ENCODE results near the gene LRRC74A.

Gene LRRC74A

GRCh38 chr14:76826122-76826521, at the start of gene LRRC74A:
LRRC74A (plus strand) TSS chr14:76826408; CDS start chr14:76826698, 290 bp downstream.
- DNase-seq: peak; percentile 64 to 77 (median 66)

- DNase-seq: peak; percentile 44 to 52 (median 51)
Observed at GRCh38 chr14:76776428-76777251, 49.6 kb upstream of the LRRC74A start.

- no peak for DNase-seq
Observed at GRCh38 chr14:76777721-76778120, 48.5 kb upstream of the LRRC74A start.

- DNase-seq: no peak
Observed at GRCh38 chr14:76778546-76779215, 47.5 kb upstream of the LRRC74A start.

GRCh38 chr14:76779221-76780057, 46.8 kb upstream of the LRRC74A start:
- no peak for DNase-seq

GRCh38 chr14:76780058-76780345, 46.2 kb upstream of the LRRC74A start:
- no peak for DNase-seq

GRCh38 chr14:76780360-76780759, 45.8 kb upstream of the LRRC74A start:
- DNase-seq: no peak

GRCh38 chr14:76780875-76781647, 45.1 kb upstream of the LRRC74A start:
- no peak for DNase-seq

GRCh38 chr14:76781648-76782051, 44.6 kb upstream of the LRRC74A start:
- no peak for DNase-seq

- no peak for DNase-seq
Observed at GRCh38 chr14:76782115-76782884, 43.9 kb upstream of the LRRC74A start.

- peak in 2 of 3 donors; percentile 17 to 58 for DNase-seq
Observed at GRCh38 chr14:76782885-76783566, 43.2 kb upstream of the LRRC74A start.

GRCh38 chr14:76784266-76784874, 41.8 kb upstream of the LRRC74A start:
- no peak for DNase-seq

- peak; percentile 89 to 92 (median 91) for DNase-seq
Observed at GRCh38 chr14:76784881-76785280, 41.3 kb upstream of the LRRC74A start.

GRCh38 chr14:76786601-76787000, 39.6 kb upstream of the LRRC74A start:
- no peak for DNase-seq

- DNase-seq: no peak
Observed at GRCh38 chr14:76792422-76792821, 33.8 kb upstream of the LRRC74A start.

GRCh38 chr14:76793324-76793723, 32.9 kb upstream of the LRRC74A start:
- DNase-seq: no peak

- DNase-seq: peak in 1 of 3 donors; percentile 31
Observed at GRCh38 chr14:76793956-76794355, 32.3 kb upstream of the LRRC74A start.

- no peak for DNase-seq
Observed at GRCh38 chr14:76806446-76806845, 19.8 kb upstream of the LRRC74A start.

- DNase-seq: peak; percentile 35 to 51 (median 48)
Observed at GRCh38 chr14:76808011-76808410, 18.2 kb upstream of the LRRC74A start.

- DNase-seq: no peak
Observed at GRCh38 chr14:76808990-76809389, 17.2 kb upstream of the LRRC74A start.

- no peak for DNase-seq
Observed at GRCh38 chr14:76810525-76810924, 15.7 kb upstream of the LRRC74A start.
